Mucosa of stomach (tissue), 1 donor: ENCODE data around the gene SNAP25.

Experiments
- H3K27me3 ChIP-seq: one replicate; pipeline ENCODE4 v1.7.0; 2013; ENCODE audit warnings: mild to moderate bottlenecking, low read length; ENCODE audit not compliant: control insufficient read depth, insufficient read depth
- H3K36me3 ChIP-seq: one replicate; pipeline ENCODE4 v1.7.0; 2013; ENCODE audit warnings: low read length; ENCODE audit not compliant: control insufficient read depth, insufficient read depth
- H3K4me1 ChIP-seq: one replicate; pipeline ENCODE4 v1.7.0; 2013; ENCODE audit warnings: mild to moderate bottlenecking, low read length; ENCODE audit not compliant: control insufficient read depth, insufficient read depth
- H3K4me3 ChIP-seq: one replicate; pipeline ENCODE4 v1.7.0; 2013; ENCODE audit warnings: low read length
- H3K9ac ChIP-seq: one replicate; pipeline ENCODE4 v1.7.0; 2013; ENCODE audit warnings: mild to moderate bottlenecking, low read length, moderate library complexity
- H3K9me3 ChIP-seq: one replicate; pipeline ENCODE4 v1.7.0; 2013; ENCODE audit warnings: mild to moderate bottlenecking, low read length, moderate library complexity; ENCODE audit not compliant: control insufficient read depth
- donor health status: Pancreatic carcinoma.

The SNAP25 gene

GRCh38 chr20:10297223-10297622 lies 78.6 kb downstream of the SNAP25 start:
- Histone ChIP-seq H3K4me3 (no peak overlapping the region), H3K4me1 (no peaks in the 10 kb centered on the region), H3K36me3 (no peaks in the 10 kb centered on the region), H3K27me3 (no peaks in the 10 kb centered on the region), H3K9me3 (no peaks in the 10 kb centered on the region), H3K9ac (no peak overlapping the region)

- no peaks in the 10 kb centered on the region for H3K4me1 ChIP-seq
- H3K9ac ChIP-seq = no peak overlapping the region
- no peak overlapping the region for H3K4me3 ChIP-seq
- H3K27me3 ChIP-seq = no peaks in the 10 kb centered on the region
- H3K36me3 ChIP-seq = no peaks in the 10 kb centered on the region
- no peaks in the 10 kb centered on the region for H3K9me3 ChIP-seq
These were observed 79.1 kb downstream of the SNAP25 start for GRCh38 chr20:10297684-10298240.

GRCh38 chr20:10300582-10301446 lies 82.2 kb downstream of the SNAP25 start:
- Histone ChIP-seq H3K9me3 (no peaks in the 10 kb centered on the region), H3K27me3 (no peaks in the 10 kb centered on the region), H3K4me1 (no peaks in the 10 kb centered on the region), H3K4me3 (no peak overlapping the region), H3K9ac (no peak overlapping the region), H3K36me3 (no peaks in the 10 kb centered on the region)

- no peak overlapping the region for H3K4me3 ChIP-seq
- no peak overlapping the region for H3K9ac ChIP-seq
- no peaks in the 10 kb centered on the region for H3K36me3 ChIP-seq
- no peaks in the 10 kb centered on the region for H3K4me1 ChIP-seq
- H3K9me3 ChIP-seq = no peaks in the 10 kb centered on the region
- no peaks in the 10 kb centered on the region for H3K27me3 ChIP-seq
These were observed 85.2 kb downstream of the SNAP25 start for GRCh38 chr20:10303852-10304251.

- no peaks in the 10 kb centered on the region for H3K9me3 ChIP-seq
- no peak overlapping the region for H3K9ac ChIP-seq
- no peaks in the 10 kb centered on the region for H3K4me1 ChIP-seq
- no peak overlapping the region for H3K4me3 ChIP-seq
- no peaks in the 10 kb centered on the region for H3K36me3 ChIP-seq
- no peaks in the 10 kb centered on the region for H3K27me3 ChIP-seq
These were observed 85.9 kb downstream of the SNAP25 start for GRCh38 chr20:10304471-10305046.

- no peak overlapping the region for H3K9ac ChIP-seq
These were observed 88.1 kb downstream of the SNAP25 start for GRCh38 chr20:10306440-10307358.

GRCh38 chr20:10307359-10307735 lies 88.7 kb downstream of the SNAP25 start:
- H3K4me3 ChIP-seq = no peak overlapping the region
- H3K27me3 ChIP-seq = no peaks in the 10 kb centered on the region
- no peaks in the 10 kb centered on the region for H3K9me3 ChIP-seq
- no peak overlapping the region for H3K9ac ChIP-seq
- no peaks in the 10 kb centered on the region for H3K36me3 ChIP-seq
- H3K4me1 ChIP-seq = no peaks in the 10 kb centered on the region

More at GRCh38 chr20:10306440-10307358, 88.1 kb downstream of the SNAP25 start:
- Histone ChIP-seq H3K36me3 (no peaks in the 10 kb centered on the region), H3K4me1 (no peaks in the 10 kb centered on the region), H3K27me3 (no peaks in the 10 kb centered on the region), H3K9me3 (no peaks in the 10 kb centered on the region), H3K4me3 (no peak overlapping the region)

GRCh38 chr20:10308652-10309051 lies 90.0 kb downstream of the SNAP25 start:
- Histone ChIP-seq H3K9ac (no peak overlapping the region), H3K36me3 (no peaks in the 10 kb centered on the region), H3K9me3 (no peaks in the 10 kb centered on the region), H3K4me3 (no peak overlapping the region), H3K4me1 (no peaks in the 10 kb centered on the region), H3K27me3 (no peaks in the 10 kb centered on the region)

- Histone ChIP-seq H3K9me3 (no peaks in the 10 kb centered on the region), H3K4me1 (no peaks in the 10 kb centered on the region), H3K4me3 (no peak overlapping the region), H3K27me3 (no peaks in the 10 kb centered on the region), H3K36me3 (no peaks in the 10 kb centered on the region), H3K9ac (no peak overlapping the region)
These were observed 90.7 kb downstream of the SNAP25 start for GRCh38 chr20:10309326-10309725.

- Histone ChIP-seq H3K27me3 (no peaks in the 10 kb centered on the region), H3K4me1 (no peaks in the 10 kb centered on the region)
These were observed 93.5 kb downstream of the SNAP25 start for GRCh38 chr20:10312111-10312510.

GRCh38 chr20:10313215-10313614 lies 94.6 kb downstream of the SNAP25 start:
- no peaks in the 10 kb centered on the region for H3K4me1 ChIP-seq

More at GRCh38 chr20:10312111-10312510, 93.5 kb downstream of the SNAP25 start:
- Histone ChIP-seq H3K36me3 (no peaks in the 10 kb centered on the region), H3K9ac (no peak overlapping the region), H3K4me3 (no peak overlapping the region), H3K9me3 (no peaks in the 10 kb centered on the region)

More at GRCh38 chr20:10313215-10313614, 94.6 kb downstream of the SNAP25 start:
- H3K4me3 ChIP-seq = no peak overlapping the region
- no peaks in the 10 kb centered on the region for H3K9me3 ChIP-seq
- H3K9ac ChIP-seq = no peak overlapping the region
- H3K27me3 ChIP-seq = no peaks in the 10 kb centered on the region
- H3K36me3 ChIP-seq = no peaks in the 10 kb centered on the region
